Measurements from ENCODE around the gene HMGCLL1. TPM values are rescaled to one million over a fixed set of nuclear protein-coding genes. Genes with fewer than 3 reads are reported as not detected.

Gene HMGCLL1
- total RNA-seq, result 0.47 TPM in 1 of 2 replicates, not detected in the other

DNA sequence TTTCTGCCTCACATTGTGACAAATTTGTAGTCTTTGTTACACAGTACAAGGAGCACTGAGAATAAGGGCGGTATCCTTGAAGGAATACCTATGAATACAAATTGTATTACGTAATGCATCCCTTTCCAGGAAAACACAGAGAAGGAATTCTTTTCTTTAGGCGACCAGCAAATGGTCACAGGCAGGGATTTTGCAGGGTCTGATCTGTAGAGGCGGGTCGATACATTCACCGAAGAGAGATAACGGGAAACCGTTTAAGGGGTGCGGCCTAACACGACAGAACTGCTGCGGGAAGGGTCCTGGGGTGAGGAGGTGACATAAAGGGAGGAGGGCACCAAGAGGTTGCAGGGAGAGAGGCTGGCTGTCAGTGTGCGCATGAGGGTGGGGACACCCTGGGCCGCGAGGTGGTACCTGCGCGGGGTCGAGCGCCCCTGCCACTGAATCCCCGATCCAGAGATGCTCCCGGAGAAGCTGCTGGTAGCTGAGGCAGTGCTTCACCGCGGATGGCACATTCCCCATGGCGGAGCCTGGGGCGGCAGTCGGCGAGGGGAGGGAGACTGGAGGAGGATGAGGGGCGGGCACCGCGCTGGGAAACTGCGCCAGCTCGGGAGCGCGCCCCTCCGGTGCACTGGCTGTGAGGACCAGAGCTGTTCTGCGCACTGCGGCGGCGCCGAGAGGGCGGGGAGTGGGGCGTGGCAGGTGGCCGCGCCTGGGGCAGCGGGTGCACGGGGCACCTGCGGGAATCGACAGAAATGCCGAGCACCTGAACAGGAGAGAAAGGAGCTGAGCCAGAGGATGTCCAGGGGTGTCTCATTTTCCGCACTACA lies at the start of gene HMGCLL1:
Gene HMGCLL1 (minus strand): TSS at position 656 of the 827 bp plus-strand sequence. CDS start 137 bp downstream, at position 519.

Data from bronchial smooth muscle cell (primary cell).